ENCODE data around the gene SND1. TPM values are rescaled to one million over a fixed set of nuclear protein-coding genes. Genes with fewer than 3 reads are reported as not detected.
A peak's percentile ranks its signal among the peaks of the same experiment; 100 is the strongest.

SND1 gene
- total RNA-seq, 6 experiments from 2014 or later = 77.5 to 150 (median 126) TPM

GRCh38 chr7:128117691-128118090 lies 465.7 kb downstream of the SND1 start:
- no peak overlapping the region for H3K27ac ChIP-seq
- WGBS (ENCODE audit: insufficient coverage, low coverage, low lambda C conversion rate, missing lambda C conversion rate) = 100% methylated on average over 1 of the region's 6 CpGs
- no peak overlapping the region for H3K4me3 ChIP-seq
- H3K9me3 ChIP-seq = no peaks in the 10 kb centered on the region
- DNase-seq = no peak
- intact Hi-C loops (cut with DNase I) = no loop called here
- H3K4me1 ChIP-seq = no peaks in the 10 kb centered on the region
- ATAC-seq = no peak
- H3K27me3 ChIP-seq = no peaks in the 10 kb centered on the region
- no peaks in the 10 kb centered on the region for H3K36me3 ChIP-seq
- TF ChIP-seq CTCF (IDR thresholded peaks at IDR 0.05) = no peak
- no peak for TF ChIP-seq POLR2A (IDR thresholded peaks at IDR 0.05)

- no CpG with 5 or more reads among the region's 5 CpGs for WGBS (ENCODE audit: insufficient coverage, low coverage, low lambda C conversion rate, missing lambda C conversion rate)
- Histone ChIP-seq H3K4me3 (no peak overlapping the region), H3K9me3 (no peaks in the 10 kb centered on the region), H3K4me1 (no peaks in the 10 kb centered on the region), H3K27ac (no peak overlapping the region), H3K27me3 (no peaks in the 10 kb centered on the region), H3K36me3 (no peaks in the 10 kb centered on the region)
- DNase-seq = peak in 1 of 3 donors; percentile 42
- intact Hi-C loops (cut with DNase I) = no loop called here
- TF ChIP-seq POLR2A (IDR thresholded peaks at IDR 0.05) (no peak), CTCF (IDR thresholded peaks at IDR 0.05) (no peak)
- no peak for ATAC-seq
Measured at GRCh38 chr7:128119036-128119435, 467.0 kb downstream of the SND1 start.

GRCh38 chr7:128120116-128120515 lies 468.1 kb downstream of the SND1 start:
- intact Hi-C loops (cut with DNase I) = no loop called here
- ATAC-seq = no peak
- 90% methylated on average over 7 of the region's 7 CpGs for WGBS (ENCODE audit: insufficient coverage, low coverage, low lambda C conversion rate, missing lambda C conversion rate)
- Histone ChIP-seq H3K4me1 (no peaks in the 10 kb centered on the region), H3K27ac (no peak overlapping the region), H3K9me3 (no peaks in the 10 kb centered on the region), H3K4me3 (no peak overlapping the region), H3K27me3 (no peaks in the 10 kb centered on the region), H3K36me3 (no peaks in the 10 kb centered on the region)
- no peak for DNase-seq
- TF ChIP-seq POLR2A (IDR thresholded peaks at IDR 0.05) (no peak), CTCF (IDR thresholded peaks at IDR 0.05) (no peak)

GRCh38 chr7:128120976-128121490 lies 469.0 kb downstream of the SND1 start:
- Histone ChIP-seq H3K4me1 (no peaks in the 10 kb centered on the region), H3K4me3 (no peak overlapping the region), H3K27ac (no peak overlapping the region), H3K9me3 (no peaks in the 10 kb centered on the region), H3K27me3 (no peaks in the 10 kb centered on the region), H3K36me3 (no peaks in the 10 kb centered on the region)
- no peak for ATAC-seq
- no peak for TF ChIP-seq POLR2A (IDR thresholded peaks at IDR 0.05)
- no peak for TF ChIP-seq CTCF (IDR thresholded peaks at IDR 0.05)
- intact Hi-C loops (cut with DNase I) = no loop called here
- DNase-seq = no peak
- 73% methylated on average over 3 of the region's 7 CpGs for WGBS (ENCODE audit: insufficient coverage, low coverage, low lambda C conversion rate, missing lambda C conversion rate)

Data from right lobe of liver (tissue), 6 donors.